ENCODE data around the gene PCDHA6. TPM values are rescaled to one million over a fixed set of nuclear protein-coding genes. Genes with fewer than 3 reads are reported as not detected.
"Not testable (repeated sequence)": the region's sequence is repeated elsewhere in the genome, so short reads cannot be mapped to it uniquely, and the experiment has no call there.

Gene PCDHA6, protein sequence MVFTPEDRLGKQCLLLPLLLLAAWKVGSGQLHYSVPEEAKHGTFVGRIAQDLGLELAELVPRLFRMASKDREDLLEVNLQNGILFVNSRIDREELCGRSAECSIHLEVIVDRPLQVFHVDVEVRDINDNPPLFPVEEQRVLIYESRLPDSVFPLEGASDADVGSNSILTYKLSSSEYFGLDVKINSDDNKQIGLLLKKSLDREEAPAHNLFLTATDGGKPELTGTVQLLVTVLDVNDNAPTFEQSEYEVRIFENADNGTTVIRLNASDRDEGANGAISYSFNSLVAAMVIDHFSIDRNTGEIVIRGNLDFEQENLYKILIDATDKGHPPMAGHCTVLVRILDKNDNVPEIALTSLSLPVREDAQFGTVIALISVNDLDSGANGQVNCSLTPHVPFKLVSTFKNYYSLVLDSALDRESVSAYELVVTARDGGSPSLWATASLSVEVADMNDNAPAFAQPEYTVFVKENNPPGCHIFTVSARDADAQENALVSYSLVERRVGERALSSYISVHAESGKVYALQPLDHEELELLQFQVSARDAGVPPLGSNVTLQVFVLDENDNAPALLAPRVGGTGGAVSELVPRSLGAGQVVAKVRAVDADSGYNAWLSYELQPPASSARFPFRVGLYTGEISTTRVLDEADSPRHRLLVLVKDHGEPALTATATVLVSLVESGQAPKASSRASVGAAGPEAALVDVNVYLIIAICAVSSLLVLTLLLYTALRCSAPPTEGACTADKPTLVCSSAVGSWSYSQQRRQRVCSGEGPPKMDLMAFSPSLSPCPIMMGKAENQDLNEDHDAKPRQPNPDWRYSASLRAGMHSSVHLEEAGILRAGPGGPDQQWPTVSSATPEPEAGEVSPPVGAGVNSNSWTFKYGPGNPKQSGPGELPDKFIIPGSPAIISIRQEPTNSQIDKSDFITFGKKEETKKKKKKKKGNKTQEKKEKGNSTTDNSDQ
- 3.1 TPM for total RNA-seq (ENCODE audit: insufficient read depth, low replicate concordance)

DNA sequence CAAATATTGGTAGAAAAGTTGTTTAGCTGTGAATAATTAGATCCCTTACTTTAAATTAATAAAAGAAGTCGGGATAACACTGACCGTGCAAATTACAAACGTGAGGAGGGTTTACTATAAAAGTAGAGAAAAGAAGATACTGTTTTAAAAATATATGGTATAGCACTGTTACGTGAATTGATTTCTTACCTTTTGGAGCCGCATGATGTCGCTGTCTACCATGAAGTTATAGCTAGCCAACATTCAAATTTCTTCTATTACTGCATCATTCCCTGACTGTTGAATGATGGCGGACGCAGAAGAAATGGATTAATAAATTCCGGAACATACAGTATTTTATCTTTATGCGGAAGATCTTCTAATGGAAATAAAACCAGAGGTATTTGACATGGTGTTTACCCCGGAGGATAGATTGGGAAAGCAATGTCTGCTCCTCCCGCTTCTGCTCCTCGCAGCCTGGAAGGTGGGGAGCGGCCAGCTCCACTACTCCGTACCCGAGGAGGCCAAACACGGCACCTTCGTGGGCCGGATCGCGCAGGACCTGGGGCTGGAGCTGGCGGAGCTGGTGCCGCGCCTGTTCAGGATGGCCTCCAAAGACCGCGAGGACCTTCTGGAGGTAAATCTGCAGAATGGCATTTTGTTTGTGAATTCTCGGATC, at the start of gene PCDHA6:
Gene PCDHA6, plus strand, starts transcription at position 257 of the 658 bp plus-strand sequence. Its CDS starts 132 bp downstream, at position 389.
- no peak for DNase-seq (ENCODE audit: low spot score)

DNA sequence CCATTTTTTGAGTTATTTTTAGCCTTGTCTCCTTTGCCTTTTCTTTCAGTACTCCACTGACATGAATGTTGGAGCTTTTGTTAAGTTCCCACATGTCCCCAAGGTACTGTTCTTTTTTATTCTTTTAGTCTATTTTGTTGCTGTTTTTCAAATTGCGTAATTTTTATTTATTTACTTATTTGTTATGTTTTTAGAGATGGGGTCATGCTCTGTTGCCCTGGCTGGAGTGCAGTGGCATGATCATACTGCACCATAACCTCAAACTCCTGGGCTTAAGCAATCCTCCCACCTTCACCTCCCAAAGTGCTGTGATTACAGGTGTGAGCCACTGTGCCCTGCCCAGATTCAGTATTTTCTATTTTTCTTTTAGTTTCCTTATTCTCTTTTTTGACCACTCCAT, 47.2 kb upstream of the PCDHA6 start:
- DNase-seq (ENCODE audit: low spot score) = no peak

DNA sequence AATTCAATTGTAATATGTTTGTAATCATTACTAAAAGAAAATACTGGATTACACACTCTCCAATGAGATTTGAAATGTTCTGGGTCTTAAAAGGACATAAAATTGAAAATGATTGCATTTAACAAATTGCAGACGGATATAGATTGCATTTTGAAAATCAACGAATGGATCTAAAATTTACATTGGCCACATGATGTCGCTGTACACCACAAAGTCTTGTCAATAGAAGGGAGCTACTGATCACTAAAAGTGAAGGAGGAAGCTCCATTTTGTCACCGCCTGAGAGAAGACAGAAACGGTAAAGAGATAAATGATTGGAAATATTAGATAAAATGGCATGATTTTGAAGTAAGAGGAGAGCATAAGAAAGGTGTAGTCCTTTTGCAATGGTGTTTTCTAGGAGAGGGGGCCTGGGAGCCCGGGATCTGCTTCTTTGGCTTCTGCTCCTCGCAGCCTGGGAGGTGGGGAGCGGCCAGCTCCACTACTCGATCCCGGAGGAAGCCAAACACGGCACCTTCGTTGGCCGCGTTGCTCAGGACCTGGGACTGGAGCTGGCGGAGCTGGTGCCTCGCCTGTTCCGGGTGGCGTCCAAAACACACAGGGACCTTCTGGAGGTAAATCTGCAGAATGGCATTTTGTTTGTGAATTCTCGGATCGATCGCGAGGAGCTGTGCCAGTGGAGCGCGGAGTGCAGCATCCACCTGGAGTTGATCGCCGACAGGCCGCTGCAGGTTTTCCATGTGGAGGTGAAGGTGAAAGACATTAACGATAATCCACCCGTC, 41.7 kb upstream of the PCDHA6 start, which contains the start of gene PCDHA1:
Gene PCDHA1, plus strand, starts transcription at position 236 of the 782 bp plus-strand sequence.
- DNase-seq (ENCODE audit: low spot score) = no peak

DNA sequence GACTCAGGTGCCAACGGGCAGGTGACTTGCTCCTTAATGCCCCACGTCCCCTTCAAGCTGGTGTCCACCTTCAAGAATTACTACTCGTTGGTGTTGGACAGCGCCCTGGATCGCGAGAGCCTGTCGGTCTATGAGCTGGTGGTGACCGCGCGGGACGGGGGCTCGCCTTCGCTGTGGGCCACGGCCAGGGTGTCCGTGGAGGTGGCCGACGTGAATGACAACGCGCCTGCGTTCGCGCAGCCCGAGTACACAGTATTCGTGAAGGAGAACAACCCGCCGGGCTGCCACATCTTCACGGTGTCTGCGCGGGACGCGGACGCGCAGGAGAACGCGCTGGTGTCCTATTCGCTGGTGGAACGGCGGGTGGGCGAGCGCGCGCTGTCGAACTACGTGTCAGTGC, 40.3 kb upstream of the PCDHA6 start:
- not testable (repeated sequence) for DNase-seq (ENCODE audit: low spot score)

DNA sequence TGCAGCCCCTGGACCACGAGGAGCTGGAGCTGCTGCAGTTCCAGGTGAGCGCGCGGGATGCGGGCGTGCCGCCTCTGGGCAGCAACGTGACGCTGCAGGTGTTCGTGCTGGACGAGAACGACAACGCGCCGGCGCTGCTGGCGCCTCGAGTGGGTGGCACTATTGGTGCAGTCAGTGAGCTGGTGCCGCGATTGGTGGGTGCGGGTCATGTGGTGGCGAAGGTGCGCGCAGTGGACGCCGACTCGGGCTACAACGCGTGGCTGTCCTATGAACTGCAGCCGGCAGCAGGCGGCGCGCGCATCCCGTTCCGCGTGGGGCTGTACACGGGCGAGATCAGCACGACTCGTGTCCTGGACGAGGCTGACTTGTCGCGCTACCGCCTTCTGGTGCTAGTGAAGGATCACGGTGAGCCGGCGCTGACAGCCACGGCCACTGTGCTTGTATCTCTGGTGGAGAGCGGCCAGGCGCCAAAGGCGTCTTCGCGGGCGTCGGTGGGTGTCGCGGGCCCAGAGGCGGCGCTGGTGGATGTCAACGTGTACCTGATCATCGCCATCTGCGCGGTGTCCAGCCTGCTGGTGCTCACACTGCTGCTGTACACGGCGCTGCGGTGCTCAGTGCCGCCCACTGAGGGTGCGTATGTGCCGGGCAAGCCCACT, 39.8 kb upstream of the PCDHA6 start:
- DNase-seq (ENCODE audit: low spot score) = not testable (repeated sequence)

DNA sequence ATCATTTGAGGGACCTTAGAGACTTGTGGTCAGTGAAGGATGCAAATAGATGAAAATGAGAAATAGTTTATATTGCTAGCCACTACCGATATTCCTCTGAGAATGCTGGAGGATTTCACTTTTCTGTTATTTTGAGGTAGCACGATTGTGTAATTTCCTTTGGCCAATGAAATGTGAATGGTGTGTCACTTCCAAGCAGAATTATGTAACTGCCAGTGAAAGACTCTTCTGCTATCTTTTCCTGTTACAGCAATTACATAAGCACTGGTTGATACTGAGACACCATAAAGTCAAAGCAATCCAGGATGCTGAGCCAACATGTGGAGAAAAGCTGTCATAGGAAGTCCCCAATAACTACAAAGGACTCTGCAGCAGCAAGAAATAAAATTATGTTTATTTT, 36.7 kb upstream of the PCDHA6 start:
- DNase-seq (ENCODE audit: low spot score) = no peak

DNA sequence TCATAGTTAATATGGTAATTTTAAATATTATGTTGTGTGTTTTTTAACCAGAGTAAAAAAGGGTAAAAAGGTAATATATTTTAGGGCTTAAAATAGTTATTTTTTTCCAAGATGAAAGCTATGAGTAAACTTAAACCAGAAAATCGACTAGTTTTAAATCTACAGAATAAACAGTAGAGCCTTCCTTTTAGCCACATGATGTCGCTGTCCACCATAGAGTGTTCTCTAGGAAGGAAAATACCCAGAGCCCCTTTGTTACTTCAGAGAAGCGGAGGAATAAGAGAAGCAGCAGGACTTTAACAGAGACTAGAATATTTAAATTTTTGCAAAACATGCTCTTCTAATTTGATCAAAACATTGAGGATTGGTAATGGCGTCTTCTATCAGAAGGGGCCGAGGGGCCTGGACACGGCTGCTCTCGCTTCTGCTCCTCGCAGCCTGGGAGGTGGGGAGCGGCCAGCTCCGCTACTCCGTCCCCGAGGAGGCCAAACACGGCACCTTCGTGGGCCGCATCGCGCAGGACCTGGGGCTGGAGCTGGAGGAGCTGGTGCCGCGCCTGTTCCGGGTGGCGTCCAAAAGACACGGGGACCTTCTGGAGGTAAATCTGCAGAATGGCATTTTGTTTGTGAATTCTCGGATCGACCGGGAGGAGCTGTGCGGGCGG, 33.0 kb upstream of the PCDHA6 start, which contains the start of gene PCDHA2:
Gene PCDHA2, plus strand, starts transcription at position 258 of the 664 bp plus-strand sequence.
- DNase-seq (ENCODE audit: low spot score) = no peak

DNA sequence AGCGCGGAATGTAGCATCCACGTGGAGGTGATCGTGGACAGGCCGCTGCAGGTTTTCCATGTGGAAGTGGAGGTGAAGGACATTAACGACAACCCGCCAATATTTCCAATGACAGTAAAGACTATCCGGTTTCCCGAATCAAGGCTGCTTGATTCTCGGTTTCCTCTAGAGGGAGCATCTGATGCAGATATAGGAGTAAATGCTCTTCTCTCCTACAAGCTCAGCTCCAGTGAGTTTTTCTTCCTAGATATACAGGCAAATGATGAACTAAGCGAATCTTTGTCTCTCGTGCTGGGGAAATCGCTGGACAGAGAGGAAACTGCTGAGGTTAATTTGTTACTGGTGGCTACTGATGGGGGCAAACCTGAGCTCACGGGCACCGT, 32.5 kb upstream of the PCDHA6 start:
- no peak for DNase-seq (ENCODE audit: low spot score)

DNA sequence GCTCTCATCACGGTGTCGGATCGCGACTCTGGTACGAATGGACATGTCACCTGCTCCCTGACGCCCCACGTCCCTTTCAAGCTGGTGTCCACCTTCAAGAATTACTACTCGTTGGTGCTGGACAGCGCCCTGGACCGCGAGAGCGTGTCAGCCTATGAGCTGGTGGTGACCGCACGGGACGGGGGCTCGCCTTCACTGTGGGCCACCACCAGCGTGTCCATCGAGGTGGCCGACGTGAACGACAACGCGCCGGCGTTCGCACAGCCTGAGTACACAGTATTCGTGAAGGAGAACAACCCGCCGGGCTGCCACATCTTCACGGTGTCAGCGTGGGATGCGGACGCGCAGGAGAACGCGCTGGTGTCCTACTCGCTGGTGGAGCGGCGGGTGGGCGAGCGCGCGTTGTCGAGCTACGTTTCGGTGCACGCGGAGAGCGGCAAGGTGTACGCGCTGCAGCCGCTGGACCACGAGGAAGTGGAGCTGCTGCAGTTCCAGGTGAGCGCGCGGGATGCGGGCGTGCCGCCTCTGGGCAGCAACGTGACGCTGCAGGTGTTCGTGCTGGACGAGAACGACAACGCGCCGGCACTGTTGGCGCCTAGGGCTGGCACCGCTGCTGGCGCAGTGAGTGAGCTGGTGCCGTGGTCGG, 31.6 kb upstream of the PCDHA6 start:
- not testable (repeated sequence) for DNase-seq (ENCODE audit: low spot score)

DNA sequence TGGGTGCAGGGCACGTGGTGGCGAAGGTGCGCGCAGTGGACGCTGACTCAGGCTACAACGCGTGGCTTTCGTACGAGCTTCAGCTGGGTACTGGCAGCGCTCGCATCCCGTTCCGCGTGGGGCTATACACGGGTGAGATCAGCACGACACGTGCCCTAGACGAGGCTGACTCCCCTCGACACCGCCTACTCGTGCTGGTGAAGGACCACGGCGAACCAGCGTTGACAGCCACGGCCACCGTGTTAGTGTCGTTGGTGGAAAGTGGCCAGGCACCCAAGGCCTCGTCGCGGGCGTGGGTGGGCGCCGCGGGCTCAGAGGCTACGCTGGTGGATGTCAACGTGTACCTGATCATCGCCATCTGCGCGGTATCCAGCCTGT, 31.1 kb upstream of the PCDHA6 start:
- DNase-seq (ENCODE audit: low spot score) = no peak

DNA sequence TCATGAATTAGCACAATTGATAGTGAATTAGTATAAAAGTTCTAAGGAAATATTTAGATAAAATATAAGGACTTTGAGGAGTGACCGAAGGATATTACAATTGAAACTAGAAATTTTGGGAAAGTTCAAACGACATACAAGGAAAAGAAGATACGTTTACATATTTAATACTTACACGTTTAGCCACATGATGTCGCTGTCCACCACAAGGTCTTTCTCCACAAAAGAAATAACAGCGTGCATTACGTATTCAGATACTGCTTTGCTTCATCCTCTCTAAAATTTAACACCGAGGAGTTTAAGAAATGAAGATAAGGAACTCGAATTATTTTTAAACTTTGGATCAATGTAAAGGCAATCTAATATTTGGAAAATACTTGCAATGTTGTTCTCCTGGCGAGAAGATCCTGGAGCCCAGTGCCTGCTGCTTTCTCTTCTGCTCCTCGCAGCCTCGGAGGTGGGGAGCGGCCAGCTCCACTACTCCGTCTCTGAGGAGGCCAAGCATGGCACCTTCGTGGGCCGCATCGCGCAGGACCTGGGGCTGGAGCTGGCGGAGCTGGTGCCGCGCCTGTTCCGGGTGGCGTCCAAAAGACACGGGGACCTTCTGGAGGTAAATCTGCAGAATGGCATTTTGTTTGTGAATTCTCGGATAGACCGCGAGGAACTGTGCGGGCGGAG, 26.8 kb upstream of the PCDHA6 start, which contains the start of gene PCDHA3:
Gene PCDHA3, plus strand, starts transcription at position 242 of the 678 bp plus-strand sequence.
- DNase-seq (ENCODE audit: low spot score) = no peak

DNA sequence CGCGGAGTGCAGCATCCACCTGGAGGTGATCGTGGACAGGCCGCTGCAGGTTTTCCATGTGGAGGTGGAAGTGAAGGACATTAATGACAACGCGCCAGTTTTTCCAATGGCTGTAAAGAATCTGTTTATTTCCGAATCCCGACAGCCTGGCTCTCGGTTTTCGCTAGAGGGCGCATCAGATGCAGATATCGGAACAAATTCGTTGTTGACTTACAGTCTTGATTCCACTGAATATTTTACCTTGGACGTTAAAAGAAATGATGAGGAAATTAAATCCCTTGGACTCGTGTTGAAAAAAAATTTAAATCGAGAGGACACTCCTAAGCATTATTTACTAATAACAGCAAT, 26.3 kb upstream of the PCDHA6 start:
- no peak for DNase-seq (ENCODE audit: low spot score)

DNA sequence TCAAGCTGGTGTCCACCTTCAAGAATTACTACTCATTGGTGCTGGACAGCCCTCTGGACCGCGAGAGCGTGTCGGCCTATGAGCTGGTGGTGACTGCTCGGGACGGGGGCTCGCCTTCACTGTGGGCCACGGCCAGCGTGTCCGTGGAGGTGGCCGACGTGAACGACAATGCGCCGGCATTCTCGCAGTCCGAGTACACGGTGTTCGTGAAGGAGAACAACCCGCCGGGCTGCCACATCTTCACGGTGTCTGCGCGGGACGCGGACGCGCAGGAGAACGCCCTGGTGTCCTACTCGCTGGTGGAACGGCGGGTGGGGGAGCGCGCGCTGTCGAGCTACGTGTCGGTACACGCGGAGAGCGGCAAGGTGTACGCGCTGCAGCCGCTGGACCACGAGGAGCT, 25.4 kb upstream of the PCDHA6 start:
- DNase-seq (ENCODE audit: low spot score) = not testable (repeated sequence)

DNA sequence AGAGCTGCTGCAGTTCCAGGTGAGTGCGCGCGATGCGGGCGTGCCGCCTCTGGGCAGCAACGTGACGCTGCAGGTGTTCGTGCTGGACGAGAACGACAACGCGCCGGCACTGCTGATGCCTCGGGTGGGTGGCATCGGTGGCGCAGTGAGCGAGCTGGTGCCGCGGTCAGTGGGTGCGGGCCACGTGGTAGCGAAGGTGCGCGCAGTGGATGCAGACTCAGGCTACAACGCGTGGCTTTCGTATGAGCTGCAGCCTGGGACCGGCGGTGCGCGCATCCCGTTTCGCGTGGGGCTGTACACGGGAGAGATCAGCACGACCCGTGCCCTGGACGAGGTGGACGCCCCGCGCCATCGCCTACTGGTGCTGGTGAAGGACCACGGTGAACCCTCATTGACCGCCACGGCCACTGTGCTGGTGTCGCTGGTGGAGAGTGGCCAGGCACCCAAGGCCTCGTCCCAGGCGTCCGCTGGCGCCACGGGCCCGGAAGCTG, 24.9 kb upstream of the PCDHA6 start:
- DNase-seq (ENCODE audit: low spot score) = no peak

DNA sequence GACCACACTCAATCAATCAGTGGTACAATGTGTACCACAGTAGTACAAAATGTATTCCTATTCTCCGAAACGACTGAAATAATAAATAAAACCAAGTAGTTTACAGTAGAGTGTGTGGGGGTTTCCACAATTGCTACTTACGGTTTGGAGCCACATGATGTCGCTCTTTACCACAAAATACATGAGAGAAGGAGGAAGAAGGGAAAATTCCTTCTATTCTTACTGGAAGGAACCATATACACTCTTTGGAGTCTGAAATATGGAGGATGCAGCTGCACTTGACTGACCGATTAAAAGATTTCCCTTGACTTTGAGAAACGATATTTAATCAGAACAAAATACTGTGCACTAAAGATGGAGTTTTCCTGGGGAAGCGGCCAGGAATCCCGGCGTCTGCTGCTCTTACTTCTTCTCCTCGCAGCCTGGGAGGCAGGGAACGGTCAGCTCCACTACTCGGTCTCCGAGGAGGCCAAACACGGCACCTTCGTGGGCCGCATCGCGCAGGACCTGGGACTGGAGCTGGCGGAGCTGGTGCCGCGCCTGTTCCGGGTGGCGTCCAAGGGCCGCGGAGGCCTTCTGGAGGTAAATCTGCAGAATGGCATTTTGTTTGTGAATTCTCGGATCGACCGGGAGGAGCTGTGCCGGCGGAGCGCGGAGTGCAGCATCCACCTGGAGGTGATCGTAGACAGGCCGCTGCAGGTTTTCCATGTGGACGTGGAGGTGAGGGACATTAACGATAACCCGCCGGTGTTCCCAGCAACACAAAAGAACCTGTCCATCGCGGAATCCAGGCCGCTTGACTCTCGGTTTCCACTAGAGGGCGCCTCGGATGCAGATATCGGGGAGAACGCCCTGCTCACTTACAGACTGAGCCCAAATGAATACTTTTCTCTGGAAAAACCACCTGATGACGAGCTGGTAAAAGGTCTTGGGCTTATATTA, 20.7 kb upstream of the PCDHA6 start, which contains the start of gene PCDHA4:
Gene PCDHA4, plus strand, starts transcription at position 235 of the 942 bp plus-strand sequence.
- no peak for DNase-seq (ENCODE audit: low spot score)

DNA sequence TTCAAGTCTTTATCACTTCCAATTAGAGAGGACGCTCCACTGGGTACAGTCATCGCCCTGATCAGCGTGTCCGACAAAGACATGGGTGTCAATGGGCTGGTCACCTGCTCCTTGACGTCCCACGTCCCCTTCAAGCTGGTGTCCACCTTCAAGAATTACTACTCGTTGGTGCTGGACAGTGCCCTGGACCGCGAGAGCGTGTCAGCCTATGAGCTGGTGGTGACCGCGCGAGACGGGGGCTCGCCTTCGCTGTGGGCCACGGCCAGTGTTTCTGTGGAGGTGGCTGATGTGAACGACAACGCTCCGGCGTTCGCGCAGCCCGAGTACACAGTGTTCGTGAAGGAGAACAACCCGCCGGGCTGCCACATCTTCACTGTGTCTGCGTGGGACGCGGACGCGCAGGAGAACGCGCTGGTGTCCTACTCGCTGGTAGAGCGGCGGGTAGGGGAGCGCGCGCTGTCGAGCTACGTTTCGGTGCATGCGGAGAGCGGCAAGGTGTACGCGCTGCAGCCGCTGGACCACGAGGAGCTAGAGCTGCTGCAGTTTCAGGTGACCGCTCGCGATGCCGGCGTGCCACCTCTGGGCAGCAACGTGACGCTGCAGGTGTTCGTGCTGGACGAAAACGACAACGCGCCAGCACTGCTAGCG, 19.4 kb upstream of the PCDHA6 start:
- not testable (repeated sequence) for DNase-seq (ENCODE audit: low spot score)

DNA sequence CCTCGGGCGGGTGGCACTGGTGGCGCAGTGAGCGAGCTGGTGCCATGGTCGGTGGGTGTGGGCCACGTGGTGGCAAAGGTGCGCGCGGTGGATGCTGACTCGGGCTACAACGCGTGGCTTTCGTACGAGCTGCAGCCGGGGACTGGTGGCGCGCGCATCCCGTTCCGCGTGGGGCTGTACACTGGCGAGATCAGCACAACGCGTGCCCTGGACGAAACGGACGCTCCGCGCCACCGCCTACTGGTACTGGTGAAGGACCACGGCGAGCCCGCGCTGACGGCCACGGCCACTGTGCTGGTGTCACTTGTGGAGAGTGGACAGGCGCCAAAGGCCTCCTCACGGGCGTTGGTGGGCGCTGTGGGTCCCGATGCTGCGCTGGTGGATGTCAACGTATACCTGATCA, 18.9 kb upstream of the PCDHA6 start:
- no peak for DNase-seq (ENCODE audit: low spot score)
